MM.1S (cell line): ENCODE results near the gene PNPLA7.

Experiments used
- DNase-seq: peaks from one replicate; pipeline ENCODE4 v3.0.0-alpha.2; 2015
- H2AFZ ChIP-seq: fragments of 300-600 bp; sonication (generic); 2 replicates; pipeline ENCODE4 v1.6.0; 2016; ENCODE audit warnings: antibody characterized with exemption, low read length
- H3F3A ChIP-seq: fragments of 300-600 bp; sonication (generic); 2 replicates; pipeline ENCODE4 v1.6.1; 2016; ENCODE audit warnings: mild to moderate bottlenecking, antibody characterized with exemption, low read length, moderate library complexity, mixed read lengths; ENCODE audit not compliant: insufficient read depth
- H3K27ac ChIP-seq: fragments of 300-600 bp; sonication (generic); 2 replicates; pipeline ENCODE4 v1.5.1; 2016; ENCODE audit warnings: mild to moderate bottlenecking, low read length
- H3K27me3 ChIP-seq: fragments of 300-600 bp; sonication (generic); replicated peaks from 2 replicates; pipeline ENCODE4 v1.6.0; 2016; ENCODE audit warnings: low read length; ENCODE audit not compliant: insufficient read depth
- H3K36me3 ChIP-seq: fragments of 300-600 bp; sonication (generic); replicated peaks from 2 replicates; pipeline ENCODE4 v1.6.1; 2016; ENCODE audit warnings: mild to moderate bottlenecking, low read length, mixed read lengths; ENCODE audit not compliant: insufficient read depth
- H3K4me1 ChIP-seq: fragments of 300-600 bp; sonication (generic); 2 replicates; pipeline ENCODE4 v1.6.1; 2016; ENCODE audit warnings: low read length, mixed read lengths
- H3K4me2 ChIP-seq: fragments of 300-600 bp; sonication (generic); 2 replicates; pipeline ENCODE4 v1.6.0; 2016; ENCODE audit warnings: low read depth, low read length
- H3K4me3 ChIP-seq: fragments of 300-600 bp; sonication (generic); 2 replicates; pipeline ENCODE4 v1.5.1; 2016; ENCODE audit warnings: low read length, mixed read lengths
- H3K79me2 ChIP-seq: fragments of 300-600 bp; sonication (generic); 2 replicates; pipeline ENCODE4 v1.6.1; 2016; ENCODE audit warnings: mixed run types, low read length, mixed read lengths
- H3K9ac ChIP-seq: fragments of 300-600 bp; sonication (generic); 2 replicates; pipeline ENCODE4 v1.6.1; 2016; ENCODE audit warnings: low read length, mixed read lengths
- H3K9me2 ChIP-seq: fragments of 300-600 bp; sonication (generic); replicated peaks from 2 replicates; pipeline ENCODE4 v1.6.1; 2016; ENCODE audit warnings: mild to moderate bottlenecking, low read length, mixed read lengths; ENCODE audit not compliant: insufficient read depth
- H3K9me3 ChIP-seq: fragments of 300-600 bp; sonication (generic); replicated peaks from 2 replicates; pipeline ENCODE4 v1.6.1; 2016; ENCODE audit warnings: mild to moderate bottlenecking, low read length, mixed read lengths; ENCODE audit not compliant: insufficient read depth
- H4K20me1 ChIP-seq: fragments of 300-600 bp; sonication (generic); 2 replicates; pipeline ENCODE4 v1.6.1; 2016; ENCODE audit warnings: mild to moderate bottlenecking, low read length, moderate library complexity, mixed read lengths; ENCODE audit not compliant: insufficient read depth
- CTCF ChIP-seq: fragments of 300-600 bp; sonication (generic); IDR thresholded peaks from 2 replicates; pipeline ENCODE4 v1.5.1; 2016; ENCODE audit warnings: antibody characterized with exemption, low read length, mixed read lengths
- EZH2 ChIP-seq: fragments of 300-600 bp; sonication (generic); optimal IDR thresholded peaks from 2 replicates; pipeline ENCODE3; 2017; ENCODE audit warnings: low read depth, mild to moderate bottlenecking, antibody characterized with exemption, low read length, mixed read lengths
- EZH2phosphoT487 ChIP-seq: fragments of 300-600 bp; sonication (generic); IDR thresholded peaks from 2 replicates; pipeline ENCODE4 v1.6.1; 2018; ENCODE audit warnings: antibody characterized with exemption, low read length

Gene PNPLA7

GRCh38 chr9:137478613-137478961 is 71.6 kb downstream of the PNPLA7 start:
- no peak overlapping the region for H2AFZ ChIP-seq
- H3K9me3 ChIP-seq, result no peaks in the 10 kb centered on the region
- peaks cover 15% of the 10 kb centered on the region for H3K27me3 ChIP-seq
- no peaks in the 10 kb centered on the region for H4K20me1 ChIP-seq
- TF ChIP-seq CTCF (no peak), EZH2phosphoT487 (no peak), EZH2 (no peak)
- H3K4me3 ChIP-seq, result no peak overlapping the region
- peaks cover 9% of the 10 kb centered on the region for H3F3A ChIP-seq
- no peak overlapping the region for H3K27ac ChIP-seq
- H3K36me3 ChIP-seq, result no peaks in the 10 kb centered on the region
- DNase-seq, result no peak
- H3K79me2 ChIP-seq, result no peaks in the 10 kb centered on the region
- peaks cover 11% of the 10 kb centered on the region for H3K4me1 ChIP-seq
- no peak overlapping the region for H3K4me2 ChIP-seq
- H3K9me2 ChIP-seq, result no peaks in the 10 kb centered on the region
- no peak overlapping the region for H3K9ac ChIP-seq

- no peaks in the 10 kb centered on the region for H3K9me2 ChIP-seq
- H3K79me2 ChIP-seq, result no peaks in the 10 kb centered on the region
- peaks cover 18% of the 10 kb centered on the region for H3K27me3 ChIP-seq
- no peak for DNase-seq
- H3K9ac ChIP-seq, result no peak overlapping the region
- H3K4me3 ChIP-seq, result no peak overlapping the region
- H3K4me1 ChIP-seq, result peaks cover 11% of the 10 kb centered on the region
- no peak overlapping the region for H3K27ac ChIP-seq
- no peaks in the 10 kb centered on the region for H4K20me1 ChIP-seq
- no peak overlapping the region for H3K4me2 ChIP-seq
- no peak overlapping the region for H2AFZ ChIP-seq
- no peaks in the 10 kb centered on the region for H3K36me3 ChIP-seq
- TF ChIP-seq EZH2phosphoT487 (no peak), EZH2 (no peak), CTCF (no peak)
- H3K9me3 ChIP-seq, result no peaks in the 10 kb centered on the region
- peaks cover 9% of the 10 kb centered on the region for H3F3A ChIP-seq
Observed at GRCh38 chr9:137477778-137478612, 72.2 kb downstream of the PNPLA7 start.

GRCh38 chr9:137476856-137477255 is 73.3 kb downstream of the PNPLA7 start:
- Histone ChIP-seq H3K36me3 (no peaks in the 10 kb centered on the region), H3K27me3 (peaks cover 20% of the 10 kb centered on the region), H3K27ac (no peak overlapping the region), H3F3A (peaks cover 2% of the 10 kb centered on the region; the same call in 1 of the 2 replicates), H3K4me2 (no peak overlapping the region), H2AFZ (no peak overlapping the region), H3K9me3 (no peaks in the 10 kb centered on the region), H3K4me3 (no peak overlapping the region), H4K20me1 (no peaks in the 10 kb centered on the region), H3K9ac (no peak overlapping the region), H3K79me2 (no peaks in the 10 kb centered on the region), H3K4me1 (peaks cover 5% of the 10 kb centered on the region; the same call in 1 of the 2 replicates), H3K9me2 (no peaks in the 10 kb centered on the region)
- DNase-seq, result no peak
- TF ChIP-seq EZH2phosphoT487 (no peak), EZH2 (no peak)

- H3F3A ChIP-seq, result 0 out of 2 replicates have a peak, but pooled peaks cover under 1% of the 10 kb centered on the region
- no peaks in the 10 kb centered on the region for H3K36me3 ChIP-seq
- no peaks in the 10 kb centered on the region for H4K20me1 ChIP-seq
- no peak overlapping the region for H2AFZ ChIP-seq
- H3K9me3 ChIP-seq, result no peaks in the 10 kb centered on the region
- no peaks in the 10 kb centered on the region for H3K79me2 ChIP-seq
- H3K9me2 ChIP-seq, result no peaks in the 10 kb centered on the region
- H3K27ac ChIP-seq, result no peak overlapping the region
- no peak overlapping the region for H3K4me2 ChIP-seq
- no peak for TF ChIP-seq CTCF
- TF ChIP-seq EZH2, result no peak
- no peak for TF ChIP-seq EZH2phosphoT487
- DNase-seq, result no peak
- no peak overlapping the region for H3K4me3 ChIP-seq
- no peak overlapping the region for H3K9ac ChIP-seq
- peaks cover 23% of the 10 kb centered on the region for H3K27me3 ChIP-seq
- H3K4me1 ChIP-seq, result peaks cover 4% of the 10 kb centered on the region
Observed at GRCh38 chr9:137475666-137476065, 74.5 kb downstream of the PNPLA7 start.
